HepG2 (cell line): ENCODE data around the gene ABCB6. TPM values are rescaled to one million over a fixed set of nuclear protein-coding genes. Genes with fewer than 3 reads are reported as not detected.

ENCODE experiments used
- AKAP8 ChIP-seq: sonication (generic); formaldehyde crosslinking; IDR thresholded peaks from 2 replicates; pipeline ENCODE4 v1.5.1; 2020; ENCODE audit warnings: mild to moderate bottlenecking, missing genetic modification reagents
- ARID2 ChIP-seq: sonication (generic); formaldehyde crosslinking; IDR thresholded peaks from 2 replicates; pipeline ENCODE4 v1.8.1; 2022; ENCODE audit warnings: mild to moderate bottlenecking, missing genetic modification reagents, borderline replicate concordance
- CBFB ChIP-seq: sonication (generic); formaldehyde crosslinking; IDR thresholded peaks from 2 replicates; pipeline ENCODE4 v1.4.0; 2020; ENCODE audit warnings: missing genetic modification reagents
- FOXA3 ChIP-seq: IDR thresholded peaks from 2 replicates; pipeline ENCODE4 v1.6.1; 2016; ENCODE audit warnings: missing genetic modification reagents, missing compliant biosample characterization
- HIVEP1 ChIP-seq: sonication (generic); formaldehyde crosslinking; IDR thresholded peaks from 2 replicates; pipeline ENCODE4 v1.4.0; 2020; ENCODE audit warnings: mild to moderate bottlenecking, missing genetic modification reagents
- KDM3A ChIP-seq: IDR thresholded peaks from 2 replicates; pipeline ENCODE4 v1.6.1; 2018; ENCODE audit warnings: low read depth, missing compliant biosample characterization
- MEF2D ChIP-seq: sonication (generic); formaldehyde crosslinking; IDR thresholded peaks from 2 replicates; pipeline ENCODE4 v1.5.1; 2020; ENCODE audit warnings: mild to moderate bottlenecking, missing genetic modification reagents
- ZBTB38 ChIP-seq: sonication (generic); formaldehyde crosslinking; IDR thresholded peaks from 2 replicates; pipeline ENCODE4 v1.5.1; 2020; ENCODE audit warnings: mild to moderate bottlenecking, missing genetic modification reagents
- ZNF292 ChIP-seq: sonication (generic); formaldehyde crosslinking; IDR thresholded peaks from 2 replicates; pipeline ENCODE4 v1.8.1; 2022; ENCODE audit warnings: mild to moderate bottlenecking, low read depth, missing genetic modification reagents, borderline replicate concordance
- ZNF83 ChIP-seq: sonication (generic); formaldehyde crosslinking; IDR thresholded peaks from 2 replicates; pipeline ENCODE4 v1.4.0; 2020; ENCODE audit warnings: missing genetic modification reagents, mild to moderate bottlenecking, borderline replicate concordance
- polyA plus RNA-seq, 8 experiments: library from polyadenylated mRNA; depleted of rRNA in 3 of 8; stranded (reverse) in 7 of 8; unstranded in 1 of 8; fragments of >200 nt; fragmentation: Illumina TruSeq in 4 of 8; extraction: Trizol in 4 of 8; gene quantifications; 2 replicates each; pipeline versions ENCODE4 v1.2.1 to v1.2.3, GENCODE V29; 2011 to 2016; ENCODE audit warnings: low read depth in 4 of 8, missing spikeins in 1 of 8, mixed read lengths in 1 of 8; ENCODE audit not compliant: insufficient read depth in 1 of 8
- total RNA-seq, 5 experiments: library from RNA; depleted of rRNA; stranded (reverse); fragments of >200 nt; fragmentation: Illumina TruSeq; extraction: Trizol; gene quantifications; 2 replicates each; pipeline ENCODE4 v1.2.3, GENCODE V29; 2016; ENCODE audit warnings: low read depth in 1 of 5
- TF ChIP-seq, protein P1 (sequence below): sonication (generic); formaldehyde crosslinking; IDR thresholded peaks from 2 replicates; pipeline ENCODE4 v1.5.1; 2020; ENCODE audit warnings: missing genetic modification reagents, mild to moderate bottlenecking, borderline replicate concordance
- TF ChIP-seq, protein P2 (sequence below): sonication (generic); formaldehyde crosslinking; IDR thresholded peaks from 2 replicates; pipeline ENCODE4 v1.5.0; 2020; ENCODE audit warnings: mild to moderate bottlenecking, missing genetic modification reagents, moderate library complexity
- TF ChIP-seq, protein P3 (sequence below): sonication (generic); formaldehyde crosslinking; IDR thresholded peaks from 2 replicates; pipeline ENCODE4 v1.4.0; 2020; ENCODE audit warnings: mild to moderate bottlenecking, missing genetic modification reagents
- TF ChIP-seq, protein P4 (sequence below): sonication (generic); formaldehyde crosslinking; IDR thresholded peaks from 2 replicates; pipeline ENCODE4 v1.5.1; 2020; ENCODE audit warnings: mild to moderate bottlenecking, moderate library complexity, missing genetic modification reagents

Gene ABCB6
- total and polyA plus RNA-seq, 2 of the 13 experiments (the other 11 are each of a cell fraction or from before 2014, with no cell fraction given) = 91.1 to 137 TPM

DNA sequence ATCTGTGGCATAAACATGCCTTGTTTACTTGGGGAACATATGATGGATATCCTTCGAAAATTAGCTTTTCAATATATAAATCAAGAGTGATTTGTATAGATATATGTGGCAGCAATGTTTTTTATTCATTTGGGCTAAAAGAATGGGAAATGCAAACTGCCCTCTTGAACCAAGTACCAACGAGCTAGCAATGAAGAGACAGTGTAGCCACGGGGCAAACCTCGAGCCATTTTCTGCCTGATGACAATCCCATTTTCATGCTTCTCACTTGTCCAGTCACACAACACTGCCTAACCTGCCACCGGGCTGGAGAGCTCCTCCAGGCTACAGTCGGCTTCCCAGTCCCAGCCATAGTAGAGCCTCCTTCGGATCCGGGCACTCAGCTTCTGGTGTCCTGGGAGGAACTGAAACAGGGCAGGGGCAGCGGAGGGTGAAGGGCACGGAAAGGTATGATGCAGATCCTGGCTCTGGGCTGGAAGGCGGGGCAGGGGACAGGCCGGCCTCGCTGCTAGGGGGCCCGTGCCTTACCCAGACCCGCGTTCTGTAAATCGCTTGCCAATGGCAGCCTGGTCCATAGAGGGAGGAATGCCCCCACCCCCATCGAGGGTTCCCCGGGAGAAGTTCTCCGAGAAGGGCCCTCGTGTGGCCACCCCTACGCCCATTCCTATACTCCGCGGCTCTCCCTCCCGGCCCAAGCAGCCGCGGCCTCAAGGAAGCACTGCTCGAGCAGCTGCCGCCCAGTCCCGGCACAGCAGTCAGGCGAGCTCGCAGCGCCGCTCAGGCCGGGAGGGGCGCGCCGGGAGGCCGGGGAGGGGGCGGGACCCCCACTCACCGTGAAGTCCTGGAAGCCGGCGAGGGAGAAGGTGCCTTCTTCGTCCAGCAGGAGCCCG lies 42.6 kb downstream of the ABCB6 start (continued):
- TF ChIP-seq ZNF83 (CRISPR knock-in tag) (peak; percentile 57; the same call in 1 of the 2 replicates), ZNF292 (CRISPR knock-in tag) (peak; percentile 51; the same call in 1 of the 2 replicates), KDM3A (CRISPR knock-in tag) (peak; percentile 30; the same call in 1 of the 2 replicates), HIVEP1 (CRISPR knock-in tag) (0 out of 2 replicates have a peak, but pooled peaks have one; percentile 13), CBFB (CRISPR knock-in tag) (0 out of 2 replicates have a peak, but pooled peaks have one; percentile 32), MEF2D (0 out of 2 replicates have a peak, but pooled peaks have one; percentile 6), AKAP8 (0 out of 2 replicates have a peak, but pooled peaks have one; percentile 6), FOXA3 (CRISPR knock-in tag) (0 out of 2 replicates have a peak, but pooled peaks have one; percentile 6), ZBTB38 (no peak), ARID2 (peak; percentile 80; the same call in 1 of the 2 replicates)
- TF ChIP-seq, protein P1, sequence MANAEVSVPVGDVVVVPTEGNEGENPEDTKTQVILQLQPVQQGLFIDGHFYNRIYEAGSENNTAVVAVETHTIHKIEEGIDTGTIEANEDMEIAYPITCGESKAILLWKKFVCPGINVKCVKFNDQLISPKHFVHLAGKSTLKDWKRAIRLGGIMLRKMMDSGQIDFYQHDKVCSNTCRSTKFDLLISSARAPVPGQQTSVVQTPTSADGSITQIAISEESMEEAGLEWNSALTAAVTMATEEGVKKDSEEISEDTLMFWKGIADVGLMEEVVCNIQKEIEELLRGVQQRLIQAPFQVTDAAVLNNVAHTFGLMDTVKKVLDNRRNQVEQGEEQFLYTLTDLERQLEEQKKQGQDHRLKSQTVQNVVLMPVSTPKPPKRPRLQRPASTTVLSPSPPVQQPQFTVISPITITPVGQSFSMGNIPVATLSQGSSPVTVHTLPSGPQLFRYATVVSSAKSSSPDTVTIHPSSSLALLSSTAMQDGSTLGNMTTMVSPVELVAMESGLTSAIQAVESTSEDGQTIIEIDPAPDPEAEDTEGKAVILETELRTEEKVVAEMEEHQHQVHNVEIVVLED (CRISPR knock-in tag) = no peak
- TF ChIP-seq, protein P2, sequence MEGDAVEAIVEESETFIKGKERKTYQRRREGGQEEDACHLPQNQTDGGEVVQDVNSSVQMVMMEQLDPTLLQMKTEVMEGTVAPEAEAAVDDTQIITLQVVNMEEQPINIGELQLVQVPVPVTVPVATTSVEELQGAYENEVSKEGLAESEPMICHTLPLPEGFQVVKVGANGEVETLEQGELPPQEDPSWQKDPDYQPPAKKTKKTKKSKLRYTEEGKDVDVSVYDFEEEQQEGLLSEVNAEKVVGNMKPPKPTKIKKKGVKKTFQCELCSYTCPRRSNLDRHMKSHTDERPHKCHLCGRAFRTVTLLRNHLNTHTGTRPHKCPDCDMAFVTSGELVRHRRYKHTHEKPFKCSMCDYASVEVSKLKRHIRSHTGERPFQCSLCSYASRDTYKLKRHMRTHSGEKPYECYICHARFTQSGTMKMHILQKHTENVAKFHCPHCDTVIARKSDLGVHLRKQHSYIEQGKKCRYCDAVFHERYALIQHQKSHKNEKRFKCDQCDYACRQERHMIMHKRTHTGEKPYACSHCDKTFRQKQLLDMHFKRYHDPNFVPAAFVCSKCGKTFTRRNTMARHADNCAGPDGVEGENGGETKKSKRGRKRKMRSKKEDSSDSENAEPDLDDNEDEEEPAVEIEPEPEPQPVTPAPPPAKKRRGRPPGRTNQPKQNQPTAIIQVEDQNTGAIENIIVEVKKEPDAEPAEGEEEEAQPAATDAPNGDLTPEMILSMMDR = 0 out of 2 replicates have a peak, but pooled peaks have one; percentile 26
- TF ChIP-seq, protein P3, sequence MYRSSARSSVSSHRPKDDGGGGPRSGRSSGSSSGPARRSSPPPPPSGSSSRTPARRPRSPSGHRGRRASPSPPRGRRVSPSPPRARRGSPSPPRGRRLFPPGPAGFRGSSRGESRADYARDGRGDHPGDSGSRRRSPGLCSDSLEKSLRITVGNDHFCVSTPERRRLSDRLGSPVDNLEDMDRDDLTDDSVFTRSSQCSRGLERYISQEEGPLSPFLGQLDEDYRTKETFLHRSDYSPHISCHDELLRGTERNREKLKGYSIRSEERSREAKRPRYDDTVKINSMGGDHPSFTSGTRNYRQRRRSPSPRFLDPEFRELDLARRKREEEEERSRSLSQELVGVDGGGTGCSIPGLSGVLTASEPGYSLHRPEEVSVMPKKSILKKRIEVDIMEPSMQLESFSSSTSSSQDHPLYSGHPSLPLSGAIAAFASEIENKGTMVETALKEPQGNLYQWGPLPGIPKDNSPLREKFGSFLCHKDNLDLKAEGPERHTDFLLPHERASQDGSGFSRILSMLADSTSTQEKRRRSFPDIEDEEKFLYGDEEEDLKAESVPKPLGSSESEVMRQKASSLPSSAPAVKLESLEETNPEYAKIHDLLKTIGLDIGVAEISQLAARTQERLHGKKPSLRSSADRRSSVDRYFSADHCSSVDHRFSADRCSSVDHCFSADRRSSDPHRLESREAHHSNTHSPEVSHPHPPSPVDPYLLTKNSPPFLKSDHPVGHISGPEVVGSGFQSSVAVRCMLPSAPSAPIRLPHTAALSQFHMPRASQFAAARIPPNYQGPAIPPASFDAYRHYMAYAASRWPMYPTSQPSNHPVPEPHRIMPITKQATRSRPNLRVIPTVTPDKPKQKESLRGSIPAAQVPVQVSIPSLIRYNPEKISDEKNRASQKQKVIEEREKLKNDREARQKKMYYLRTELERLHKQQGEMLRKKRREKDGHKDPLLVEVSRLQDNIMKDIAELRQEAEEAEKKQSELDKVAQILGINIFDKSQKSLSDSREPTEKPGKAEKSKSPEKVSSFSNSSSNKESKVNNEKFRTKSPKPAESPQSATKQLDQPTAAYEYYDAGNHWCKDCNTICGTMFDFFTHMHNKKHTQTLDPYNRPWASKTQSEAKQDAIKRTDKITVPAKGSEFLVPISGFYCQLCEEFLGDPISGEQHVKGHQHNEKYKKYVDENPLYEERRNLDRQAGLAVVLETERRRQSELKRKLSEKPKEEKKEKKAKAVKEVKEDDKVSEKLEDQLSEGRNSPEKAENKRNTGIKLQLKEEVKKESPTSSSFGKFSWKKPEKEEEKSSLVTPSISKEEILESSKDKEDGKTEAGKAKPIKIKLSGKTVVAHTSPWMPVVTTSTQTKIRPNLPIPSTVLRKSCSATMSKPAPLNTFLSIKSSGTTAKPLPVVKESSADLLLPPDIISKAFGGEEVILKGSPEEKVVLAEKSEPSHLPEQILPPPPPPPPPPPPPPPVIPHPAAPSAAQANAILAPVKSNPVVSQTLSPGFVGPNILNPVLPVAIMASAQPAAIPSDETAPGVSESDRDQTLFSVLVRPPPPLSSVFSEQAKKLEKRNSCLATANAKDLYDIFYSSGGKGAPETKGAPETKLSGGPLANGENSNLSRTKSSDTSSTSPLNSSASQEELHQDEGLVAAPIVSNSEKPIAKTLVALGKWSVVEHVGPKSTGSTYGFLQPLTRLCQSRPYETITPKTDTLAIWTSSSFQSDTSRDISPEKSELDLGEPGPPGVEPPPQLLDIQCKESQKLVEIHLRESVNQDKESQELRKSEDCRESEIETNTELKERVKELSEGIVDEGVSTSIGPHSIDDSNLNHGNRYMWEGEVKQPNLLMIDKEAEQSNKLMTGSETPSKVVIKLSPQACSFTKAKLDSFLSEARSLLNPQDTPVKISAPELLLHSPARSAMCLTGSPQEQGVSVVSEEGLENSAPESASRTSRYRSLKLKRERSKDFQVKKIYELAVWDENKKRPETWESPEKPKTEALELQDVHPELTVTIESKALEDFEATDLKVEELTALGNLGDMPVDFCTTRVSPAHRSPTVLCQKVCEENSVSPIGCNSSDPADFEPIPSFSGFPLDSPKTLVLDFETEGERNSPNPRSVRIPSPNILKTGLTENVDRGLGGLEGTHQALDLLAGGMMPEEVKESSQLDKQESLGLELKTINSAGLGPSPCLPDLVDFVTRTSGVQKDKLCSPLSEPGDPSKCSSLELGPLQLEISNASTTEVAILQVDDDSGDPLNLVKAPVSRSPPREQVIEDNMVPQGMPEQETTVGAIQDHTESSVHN = peak; percentile 9; the same call in 1 of the 2 replicates
- TF ChIP-seq, protein P4, sequence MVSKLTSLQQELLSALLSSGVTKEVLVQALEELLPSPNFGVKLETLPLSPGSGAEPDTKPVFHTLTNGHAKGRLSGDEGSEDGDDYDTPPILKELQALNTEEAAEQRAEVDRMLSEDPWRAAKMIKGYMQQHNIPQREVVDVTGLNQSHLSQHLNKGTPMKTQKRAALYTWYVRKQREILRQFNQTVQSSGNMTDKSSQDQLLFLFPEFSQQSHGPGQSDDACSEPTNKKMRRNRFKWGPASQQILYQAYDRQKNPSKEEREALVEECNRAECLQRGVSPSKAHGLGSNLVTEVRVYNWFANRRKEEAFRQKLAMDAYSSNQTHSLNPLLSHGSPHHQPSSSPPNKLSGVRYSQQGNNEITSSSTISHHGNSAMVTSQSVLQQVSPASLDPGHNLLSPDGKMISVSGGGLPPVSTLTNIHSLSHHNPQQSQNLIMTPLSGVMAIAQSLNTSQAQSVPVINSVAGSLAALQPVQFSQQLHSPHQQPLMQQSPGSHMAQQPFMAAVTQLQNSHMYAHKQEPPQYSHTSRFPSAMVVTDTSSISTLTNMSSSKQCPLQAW (CRISPR knock-in tag) = peak; percentile 59; the same call in 1 of the 2 replicates
